Measurements from ENCODE around the gene MORC3. TPM values are rescaled to one million over a fixed set of nuclear protein-coding genes. Genes with fewer than 3 reads are reported as not detected.
A peak's percentile ranks its signal among the peaks of the same experiment; 100 is the strongest.
"Not testable (repeated sequence)": the region's sequence is repeated elsewhere in the genome, so short reads cannot be mapped to it uniquely, and the experiment has no call there.

The MORC3 gene
- total and polyA plus RNA-seq, 9 of the 15 experiments (the other 6 are each of a cell fraction or from before 2014, with no cell fraction given) = 12.7 to 53.7 (median 36.0) TPM

DNA sequence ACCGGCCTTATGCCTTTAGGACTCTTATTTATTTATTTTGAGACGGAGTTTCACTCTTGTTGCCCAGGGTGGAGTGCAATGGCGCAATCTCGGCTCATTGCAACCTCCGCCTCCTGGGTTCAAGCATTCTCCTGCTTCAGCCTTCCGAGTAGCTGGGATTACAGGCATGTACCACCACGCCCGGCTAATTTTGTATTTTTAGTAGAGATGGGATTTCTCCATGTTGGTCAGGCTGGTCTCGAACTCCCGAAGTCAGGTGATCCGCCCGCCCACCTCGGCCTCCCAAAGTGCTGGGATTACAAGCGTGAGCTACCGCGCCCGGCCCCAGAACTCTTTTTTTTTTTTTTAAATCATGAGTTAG lies 611 bp upstream of the MORC3 start (continued):
- TF ChIP-seq, protein P1, sequence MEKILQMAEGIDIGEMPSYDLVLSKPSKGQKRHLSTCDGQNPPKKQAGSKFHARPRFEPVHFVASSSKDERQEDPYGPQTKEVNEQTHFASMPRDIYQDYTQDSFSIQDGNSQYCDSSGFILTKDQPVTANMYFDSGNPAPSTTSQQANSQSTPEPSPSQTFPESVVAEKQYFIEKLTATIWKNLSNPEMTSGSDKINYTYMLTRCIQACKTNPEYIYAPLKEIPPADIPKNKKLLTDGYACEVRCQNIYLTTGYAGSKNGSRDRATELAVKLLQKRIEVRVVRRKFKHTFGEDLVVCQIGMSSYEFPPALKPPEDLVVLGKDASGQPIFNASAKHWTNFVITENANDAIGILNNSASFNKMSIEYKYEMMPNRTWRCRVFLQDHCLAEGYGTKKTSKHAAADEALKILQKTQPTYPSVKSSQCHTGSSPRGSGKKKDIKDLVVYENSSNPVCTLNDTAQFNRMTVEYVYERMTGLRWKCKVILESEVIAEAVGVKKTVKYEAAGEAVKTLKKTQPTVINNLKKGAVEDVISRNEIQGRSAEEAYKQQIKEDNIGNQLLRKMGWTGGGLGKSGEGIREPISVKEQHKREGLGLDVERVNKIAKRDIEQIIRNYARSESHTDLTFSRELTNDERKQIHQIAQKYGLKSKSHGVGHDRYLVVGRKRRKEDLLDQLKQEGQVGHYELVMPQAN (IDR thresholded peaks at IDR 0.05; ENCODE audit: borderline replicate concordance) = 0 out of 2 replicates have a peak, but pooled peaks have one; percentile 47
- peak; percentile 12; the same call in 1 of the 2 replicates for TF ChIP-seq TAL1 (IDR thresholded peaks at IDR 0.05)
- TF ChIP-seq HDAC2 (IDR thresholded peaks at IDR 0.05) = peak; percentile 59; the same call in 1 of the 2 replicates
- peak; percentile 40; the same call in 1 of the 2 replicates for TF ChIP-seq CC2D1A (IDR thresholded peaks at IDR 0.05)
- TF ChIP-seq CHD4 (IDR thresholded peaks at IDR 0.05; ENCODE audit: insufficient read depth, insufficient replicate concordance, low read depth, low read length, poor library complexity, severe bottlenecking) = peak; percentile 67
- TF ChIP-seq DNMT1 (IDR thresholded peaks at IDR 0.05) = 0 out of 2 replicates have a peak, but pooled peaks have one; percentile 20
- TF ChIP-seq, protein P2, sequence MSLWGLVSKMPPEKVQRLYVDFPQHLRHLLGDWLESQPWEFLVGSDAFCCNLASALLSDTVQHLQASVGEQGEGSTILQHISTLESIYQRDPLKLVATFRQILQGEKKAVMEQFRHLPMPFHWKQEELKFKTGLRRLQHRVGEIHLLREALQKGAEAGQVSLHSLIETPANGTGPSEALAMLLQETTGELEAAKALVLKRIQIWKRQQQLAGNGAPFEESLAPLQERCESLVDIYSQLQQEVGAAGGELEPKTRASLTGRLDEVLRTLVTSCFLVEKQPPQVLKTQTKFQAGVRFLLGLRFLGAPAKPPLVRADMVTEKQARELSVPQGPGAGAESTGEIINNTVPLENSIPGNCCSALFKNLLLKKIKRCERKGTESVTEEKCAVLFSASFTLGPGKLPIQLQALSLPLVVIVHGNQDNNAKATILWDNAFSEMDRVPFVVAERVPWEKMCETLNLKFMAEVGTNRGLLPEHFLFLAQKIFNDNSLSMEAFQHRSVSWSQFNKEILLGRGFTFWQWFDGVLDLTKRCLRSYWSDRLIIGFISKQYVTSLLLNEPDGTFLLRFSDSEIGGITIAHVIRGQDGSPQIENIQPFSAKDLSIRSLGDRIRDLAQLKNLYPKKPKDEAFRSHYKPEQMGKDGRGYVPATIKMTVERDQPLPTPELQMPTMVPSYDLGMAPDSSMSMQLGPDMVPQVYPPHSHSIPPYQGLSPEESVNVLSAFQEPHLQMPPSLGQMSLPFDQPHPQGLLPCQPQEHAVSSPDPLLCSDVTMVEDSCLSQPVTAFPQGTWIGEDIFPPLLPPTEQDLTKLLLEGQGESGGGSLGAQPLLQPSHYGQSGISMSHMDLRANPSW (CRISPR knock-in tag; IDR thresholded peaks at IDR 0.05) = 0 out of 2 replicates have a peak, but pooled peaks have one; percentile 9
- TF ChIP-seq ZNF175 (CRISPR knock-in tag; IDR thresholded peaks at IDR 0.05; ENCODE audit: low read depth) = 0 out of 2 replicates have a peak, but pooled peaks have one; percentile 14
- TF ChIP-seq HLTF (IDR thresholded peaks at IDR 0.05) = 0 out of 2 replicates have a peak, but pooled peaks have one; percentile 20
- TF ChIP-seq MIER1 (IDR thresholded peaks at IDR 0.05; ENCODE audit: low read depth) = peak; percentile 75; the same call in 1 of the 2 replicates
- 0 out of 2 replicates have a peak, but pooled peaks have one; percentile 41 for TF ChIP-seq SMARCE1 (IDR thresholded peaks at IDR 0.05)
- 0 out of 2 replicates have a peak, but pooled peaks have one; percentile 27 for TF ChIP-seq MTA1 (IDR thresholded peaks at IDR 0.05; ENCODE audit: borderline replicate concordance)
- TF ChIP-seq NR2C1 (IDR thresholded peaks at IDR 0.05) = 0 out of 2 replicates have a peak, but pooled peaks have one; percentile 18
- TF ChIP-seq NR2C1 (tag; IDR thresholded peaks at IDR 0.05) = not testable (repeated sequence)
